RWPE2 (cell line): ENCODE results near the gene IRF1.

Source experiments
- ATAC-seq: fragments of 200-7000 bp; cut with Tn5 transposase; 3 replicates; pipeline ENCODE4 v1.9.1; 2021; ENCODE audit warnings: low read depth
- DNase-seq: peaks from one replicate; pipeline ENCODE4 v3.0.0-alpha.2; 2020; ENCODE audit warnings: low spot score
- H3K27ac ChIP-seq: fragments of 450-650 bp; 2 replicates; pipeline ENCODE4 v1.5.1; 2017; ENCODE audit warnings: mild to moderate bottlenecking; ENCODE audit not compliant: poor library complexity, severe bottlenecking
- H3K27me3 ChIP-seq: fragments of 250-450 bp; sonication (Bioruptor Pico); 2 replicates; pipeline ENCODE4 v1.5.1; 2021; ENCODE audit warnings: mild to moderate bottlenecking, moderate library complexity; ENCODE audit not compliant: insufficient read depth, poor library complexity, severe bottlenecking
- H3K36me3 ChIP-seq: fragments of 250-450 bp; sonication (Bioruptor Pico); 2 replicates; pipeline ENCODE4 v1.5.1; 2020; ENCODE audit warnings: low read depth, mild to moderate bottlenecking, moderate library complexity
- H3K4me1 ChIP-seq: fragments of 250-450 bp; sonication (Bioruptor Pico); 2 replicates; pipeline ENCODE4 v1.5.1; 2021; ENCODE audit warnings: mild to moderate bottlenecking, moderate library complexity; ENCODE audit not compliant: insufficient read depth, poor library complexity, severe bottlenecking
- H3K4me3 ChIP-seq: fragments of 250-450 bp; sonication (Bioruptor Pico); 2 replicates; pipeline ENCODE4 v1.5.1; 2021; ENCODE audit warnings: mild to moderate bottlenecking, moderate library complexity; ENCODE audit not compliant: severe bottlenecking
- H3K9me3 ChIP-seq: fragments of 250-450 bp; sonication (Bioruptor Pico); 2 replicates; pipeline ENCODE4 v1.5.1; 2021; ENCODE audit warnings: mild to moderate bottlenecking, moderate library complexity; ENCODE audit not compliant: severe bottlenecking
- CTCF ChIP-seq: fragments of 450-650 bp; IDR thresholded peaks from one replicate; pipeline ENCODE4 v1.5.1; 2017; ENCODE audit warnings: mild to moderate bottlenecking, moderate library complexity; ENCODE audit not compliant: poor library complexity, severe bottlenecking

Gene IRF1

GRCh38 chr5:132491368-132492364 lies 1.1 kb upstream of the IRF1 start:
- ATAC-seq, result no peak; the same call in 2 of the 3 replicates
- peaks cover 26% of the 10 kb centered on the region for H3K36me3 ChIP-seq
- peak; percentile 64 for DNase-seq
- H3K4me3 ChIP-seq, result peak overlapping the region; percentile 91
- no peaks in the 10 kb centered on the region for H3K9me3 ChIP-seq
- H3K27ac ChIP-seq, result peak overlapping the region; percentile 59
- TF ChIP-seq CTCF, result no peak
- peaks cover 26% of the 10 kb centered on the region for H3K4me1 ChIP-seq
- no peaks in the 10 kb centered on the region for H3K27me3 ChIP-seq

- no peaks in the 10 kb centered on the region for H3K27me3 ChIP-seq
- H3K4me1 ChIP-seq, result peaks cover 31% of the 10 kb centered on the region
- TF ChIP-seq CTCF, result peak; percentile 51
- DNase-seq (peak; percentile 65), ATAC-seq (peak; percentile 4; the same call in 2 of the 3 replicates)
- peak overlapping the region; percentile 91 for H3K4me3 ChIP-seq
- H3K27ac ChIP-seq, result peak overlapping the region; percentile 59
- no peaks in the 10 kb centered on the region for H3K9me3 ChIP-seq
- H3K36me3 ChIP-seq, result peaks cover 42% of the 10 kb centered on the region
Measured at GRCh38 chr5:132489871-132490483, 596 bp downstream of the IRF1 start.

GRCh38 chr5:132489051-132489770 lies 1.4 kb downstream of the IRF1 start:
- peak; percentile 38 for DNase-seq
- H3K4me3 ChIP-seq, result peak overlapping the region; percentile 91
- H3K9me3 ChIP-seq, result no peaks in the 10 kb centered on the region
- ATAC-seq, result no peak
- no peak for TF ChIP-seq CTCF
- H3K27me3 ChIP-seq, result no peaks in the 10 kb centered on the region
- H3K4me1 ChIP-seq, result peaks cover 33% of the 10 kb centered on the region
- peaks cover 50% of the 10 kb centered on the region for H3K36me3 ChIP-seq
- peak overlapping the region; percentile 59 for H3K27ac ChIP-seq

- Histone ChIP-seq H3K4me3 (no peak overlapping the region), H3K4me1 (peaks cover 33% of the 10 kb centered on the region), H3K9me3 (no peaks in the 10 kb centered on the region), H3K36me3 (peaks cover 56% of the 10 kb centered on the region), H3K27me3 (no peaks in the 10 kb centered on the region), H3K27ac (no peak overlapping the region)
- TF ChIP-seq CTCF, result no peak
- ATAC-seq (no peak), DNase-seq (no peak)
Measured at GRCh38 chr5:132488590-132488989, 2.0 kb downstream of the IRF1 start.
